Hepatocyte (in vitro differentiated cells): ENCODE results near the gene PLEK2.

Experiments used
- EZH2 ChIP-seq: fragments of 200-600 bp; sonication (generic); IDR thresholded peaks from 2 replicates; pipeline ENCODE4 v1.6.1; 2016; ENCODE audit warnings: antibody characterized with exemption, mild to moderate bottlenecking, borderline replicate concordance
- TF ChIP-seq, protein P1 (sequence below): fragments of 200-600 bp; sonication (generic); IDR thresholded peaks from 2 replicates; pipeline ENCODE4 v1.5.1; 2016; ENCODE audit warnings: antibody characterized with exemption, mild to moderate bottlenecking; ENCODE audit not compliant: poor library complexity

DNA sequence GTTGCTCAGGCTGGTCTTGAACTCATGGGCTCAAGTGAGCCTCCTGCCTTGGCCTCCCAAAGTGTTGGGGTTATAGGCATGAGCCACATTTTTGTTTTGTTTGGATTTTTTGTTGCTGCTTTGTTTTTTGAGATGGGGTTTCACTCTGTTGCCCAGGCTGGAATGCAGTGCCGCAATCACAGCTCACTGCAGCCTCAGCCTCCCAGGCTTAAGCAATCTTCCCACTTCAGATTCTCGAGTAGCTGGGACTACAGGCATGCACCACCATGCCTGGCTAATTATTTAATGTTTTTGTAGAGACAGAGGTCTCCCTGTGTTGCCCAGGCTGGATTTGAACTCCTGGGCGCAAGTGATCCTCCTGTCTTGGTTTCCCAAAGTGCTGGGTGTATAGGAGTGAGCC, 5.7 kb upstream of the PLEK2 start:
- TF ChIP-seq, protein P1, sequence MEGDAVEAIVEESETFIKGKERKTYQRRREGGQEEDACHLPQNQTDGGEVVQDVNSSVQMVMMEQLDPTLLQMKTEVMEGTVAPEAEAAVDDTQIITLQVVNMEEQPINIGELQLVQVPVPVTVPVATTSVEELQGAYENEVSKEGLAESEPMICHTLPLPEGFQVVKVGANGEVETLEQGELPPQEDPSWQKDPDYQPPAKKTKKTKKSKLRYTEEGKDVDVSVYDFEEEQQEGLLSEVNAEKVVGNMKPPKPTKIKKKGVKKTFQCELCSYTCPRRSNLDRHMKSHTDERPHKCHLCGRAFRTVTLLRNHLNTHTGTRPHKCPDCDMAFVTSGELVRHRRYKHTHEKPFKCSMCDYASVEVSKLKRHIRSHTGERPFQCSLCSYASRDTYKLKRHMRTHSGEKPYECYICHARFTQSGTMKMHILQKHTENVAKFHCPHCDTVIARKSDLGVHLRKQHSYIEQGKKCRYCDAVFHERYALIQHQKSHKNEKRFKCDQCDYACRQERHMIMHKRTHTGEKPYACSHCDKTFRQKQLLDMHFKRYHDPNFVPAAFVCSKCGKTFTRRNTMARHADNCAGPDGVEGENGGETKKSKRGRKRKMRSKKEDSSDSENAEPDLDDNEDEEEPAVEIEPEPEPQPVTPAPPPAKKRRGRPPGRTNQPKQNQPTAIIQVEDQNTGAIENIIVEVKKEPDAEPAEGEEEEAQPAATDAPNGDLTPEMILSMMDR, result no peak
- no peak for TF ChIP-seq EZH2
